ENCODE results near the gene CREBZF. TPM values are rescaled to one million over a fixed set of nuclear protein-coding genes. Genes with fewer than 3 reads are reported as not detected.
"Not testable (repeated sequence)": the region's sequence is repeated elsewhere in the genome, so short reads cannot be mapped to it uniquely, and the experiment has no call there.

CREBZF gene
- total RNA-seq, 2 donors from 2014 or later = 39.3 to 47.5 TPM

- no peak for DNase-seq
- no peak overlapping the region for H3K4me3 Mint-ChIP-seq
- no peak overlapping the region for H3K9ac ChIP-seq (ENCODE audit: extremely low read depth, low read length, poor library complexity, severe bottlenecking)
- no peaks in the 10 kb centered on the region for H3K27me3 ChIP-seq (ENCODE audit: control insufficient read depth, insufficient read depth, low read length, poor library complexity, severe bottlenecking)
- no peaks in the 10 kb centered on the region for H3K36me3 Mint-ChIP-seq (ENCODE audit: low read depth)
- no peaks in the 10 kb centered on the region for H3K9me3 ChIP-seq (ENCODE audit: control insufficient read depth, low read length)
- no peak for TF ChIP-seq CTCF (conservative IDR thresholded peaks at IDR 0.05)
- no peaks in the 10 kb centered on the region for H3K36me3 ChIP-seq (ENCODE audit: control insufficient read depth, insufficient read depth, low read length)
- no peaks in the 10 kb centered on the region for H3K4me1 Mint-ChIP-seq
- H3K27ac Mint-ChIP-seq = no peak overlapping the region
- H3K4me3 ChIP-seq (ENCODE audit: low read length) = no peak overlapping the region
- no peak overlapping the region for H3K27ac ChIP-seq (ENCODE audit: low read depth, low read length)
- H3K9me3 Mint-ChIP-seq = no peaks in the 10 kb centered on the region
- H3K27me3 Mint-ChIP-seq (ENCODE audit: insufficient read depth) = no peaks in the 10 kb centered on the region
- WGBS, 2 experiments (ENCODE audit: insufficient coverage in 1 of 2, insufficient read length in 1 of 2) = 89 to 90% methylated on average over 2 to 3 of the region's 3 CpGs
- no peaks in the 10 kb centered on the region for H3K4me1 ChIP-seq (ENCODE audit: control insufficient read depth, insufficient read depth, low read length)
These were observed 44.7 kb downstream of the CREBZF start for GRCh38 chr11:85620256-85620655.

DNA sequence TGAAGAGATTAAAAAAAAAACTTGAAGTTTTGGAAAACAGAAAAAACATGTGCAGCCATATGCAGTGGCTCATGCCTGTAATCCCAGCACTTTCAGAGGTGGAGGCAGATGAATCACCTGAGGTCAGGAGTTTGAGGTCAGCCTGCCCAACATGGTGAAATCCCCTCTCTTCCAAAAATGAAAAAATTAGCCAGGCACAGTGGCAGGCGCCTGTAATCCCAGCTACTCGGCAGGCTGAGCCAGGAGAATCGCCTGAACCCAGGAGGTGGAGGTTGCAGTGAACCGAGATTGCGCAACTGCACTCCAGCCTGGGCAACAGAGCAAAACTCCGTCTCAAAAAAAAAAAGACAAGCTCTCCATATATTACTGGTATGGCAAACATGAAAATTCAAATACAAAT, 45.4 kb downstream of the CREBZF start:
- H3K4me3 ChIP-seq (ENCODE audit: low read length) = no peak overlapping the region
- H3K36me3 ChIP-seq (ENCODE audit: control insufficient read depth, insufficient read depth, low read length) = no peaks in the 10 kb centered on the region
- WGBS, 2 experiments (ENCODE audit: insufficient coverage in 1 of 2, insufficient read length in 1 of 2) = 68 to 94% methylated on average over 3 to 6 of the region's 6 CpGs
- Mint-ChIP-seq H3K4me3 (no peak overlapping the region), H3K36me3 (ENCODE audit: low read depth) (no peaks in the 10 kb centered on the region), H3K27ac (no peak overlapping the region), H3K9me3 (no peaks in the 10 kb centered on the region), H3K4me1 (no peaks in the 10 kb centered on the region), H3K27me3 (ENCODE audit: insufficient read depth) (no peaks in the 10 kb centered on the region)
- no peaks in the 10 kb centered on the region for H3K4me1 ChIP-seq (ENCODE audit: control insufficient read depth, insufficient read depth, low read length)
- no peak for DNase-seq
- H3K9me3 ChIP-seq (ENCODE audit: control insufficient read depth, low read length) = no peaks in the 10 kb centered on the region
- H3K27ac ChIP-seq (ENCODE audit: low read depth, low read length) = no peak overlapping the region
- no peak overlapping the region for H3K9ac ChIP-seq (ENCODE audit: extremely low read depth, low read length, poor library complexity, severe bottlenecking)
- TF ChIP-seq CTCF (conservative IDR thresholded peaks at IDR 0.05) = no peak
- no peaks in the 10 kb centered on the region for H3K27me3 ChIP-seq (ENCODE audit: control insufficient read depth, insufficient read depth, low read length, poor library complexity, severe bottlenecking)

GRCh38 chr11:85611643-85612042, 53.3 kb downstream of the CREBZF start:
- H3K4me1 ChIP-seq (ENCODE audit: control insufficient read depth, insufficient read depth, low read length); H3K4me3 ChIP-seq (ENCODE audit: low read length); H3K4me3 Mint-ChIP-seq; H3K9me3 Mint-ChIP-seq; H3K36me3 ChIP-seq (ENCODE audit: control insufficient read depth, insufficient read depth, low read length); H3K27ac Mint-ChIP-seq; H3K9ac ChIP-seq (ENCODE audit: extremely low read depth, low read length, poor library complexity, severe bottlenecking); H3K36me3 Mint-ChIP-seq (ENCODE audit: low read depth); DNase-seq; H3K27me3 Mint-ChIP-seq (ENCODE audit: insufficient read depth); H3K27me3 ChIP-seq (ENCODE audit: control insufficient read depth, insufficient read depth, low read length, poor library complexity, severe bottlenecking); H3K27ac ChIP-seq (ENCODE audit: low read depth, low read length); H3K4me1 Mint-ChIP-seq; H3K9me3 ChIP-seq (ENCODE audit: control insufficient read depth, low read length): not testable (repeated sequence)
- WGBS, 2 experiments (ENCODE audit: insufficient coverage in 1 of 2, insufficient read length in 1 of 2) = 99 to 100% methylated on average over 1 to 2 of the region's 2 CpGs

Other genes with a start within 250 kb of the CREBZF start
- 10 to 100 TPM in 1 of 2 donors, 1 to 10 TPM in 1; 9.6 to 10.6 TPM for gene DLG2, start 37.8 kb downstream of the CREBZF start, total RNA-seq
- 10 to 100 TPM; 56.4 to 57.3 TPM for gene TMEM126B, start 36.5 kb downstream of the CREBZF start, total RNA-seq
- 10 to 100 TPM; 26.3 to 26.7 TPM for gene TMEM126A, start 17.2 kb downstream of the CREBZF start, total RNA-seq
- gene CCDC89, start 21.1 kb upstream of the CREBZF start, total RNA-seq = not detected
- 1 to 10 TPM; 1.7 to 3.4 TPM for gene SYTL2, start 146.0 kb upstream of the CREBZF start, total RNA-seq
- not detected for gene CCDC83, start 190.3 kb upstream of the CREBZF start, total RNA-seq

Data from endodermal cell (in vitro differentiated cells).